Body of pancreas (tissue), 4 donors: ENCODE results near the gene DAO. TPM values are rescaled to one million over a fixed set of nuclear protein-coding genes. Genes with fewer than 3 reads are reported as not detected.

Source experiments
- ATAC-seq: fragments of 150-250 bp; one replicate; pipeline ENCODE4 v1.9.1; 2016
- DNase-seq, 4 donors: peaks; one replicate each; pipeline ENCODE4 v3.0.0-alpha.2; 2019
- H3K27ac ChIP-seq, 4 donors: fragments of 200-600 bp; sonication (generic); 1 replicate in 3 of 4; 2 replicates in 1 of 4; pipeline versions ENCODE4 v1.5.1 to v1.6.1; 2016 to 2019; ENCODE audit warnings: mild to moderate bottlenecking in 1 of 4, mixed read lengths in 1 of 4, moderate library complexity in 1 of 4
- H3K27me3 ChIP-seq, 2 donors: fragments of 200-600 bp; sonication (generic); one replicate each; pipeline ENCODE4 v1.6.0; 2016; ENCODE audit warnings: mild to moderate bottlenecking in 1 of 2
- H3K36me3 ChIP-seq, 2 donors: fragments of 200-600 bp; sonication (generic); replicated peaks in 1 of 2; 2 replicates each; pipeline ENCODE4 v1.5.1; 2016; ENCODE audit warnings: low read depth in 2 of 2; ENCODE audit not compliant: insufficient read depth in 1 of 2
- H3K4me1 ChIP-seq: fragments of 200-600 bp; sonication (generic); one replicate; pipeline ENCODE4 v1.6.0; 2016
- H3K4me3 ChIP-seq, 2 donors: fragments of 200-600 bp; sonication (generic); 1 replicate in 1 of 2; 2 replicates in 1 of 2; pipeline ENCODE4 v1.5.1; 2016 to 2019
- H3K9me3 ChIP-seq, 3 donors: fragments of 200-600 bp; sonication (generic); 1 replicate in 2 of 3; 2 replicates in 1 of 3; pipeline ENCODE4 v1.5.1; 2016
- CTCF ChIP-seq, 7 experiments: fragments of 450-650 bp in 4 of 7; fragments of 200-600 bp in 3 of 7; sonication (generic) in 3 of 7; IDR thresholded peaks; one replicate each; pipeline ENCODE4 v1.5.1; 2016 to 2019; ENCODE audit warnings: antibody characterized with exemption in 7 of 7
- POLR2A ChIP-seq, 3 donors: fragments of 450-650 bp; IDR thresholded peaks; one replicate each; pipeline ENCODE4 v1.6.1; 2016; ENCODE audit warnings: antibody characterized with exemption in 3 of 3, mild to moderate bottlenecking in 2 of 3
- WGBS, 2 donors: methylation state at CpG; one replicate each; pipeline ENCODE4 v1.1.5; 2017; 5-methylcytosine and 5-hydroxymethylcytosine counted together
- intact Hi-C: fragments of 100-400 bp; cut with DNase I; formaldehyde crosslinking; loops from one replicate; pipeline ENCODE4 v1.15.1; 2023
- total RNA-seq, 2 donors: library from RNA; depleted of rRNA; stranded (reverse); fragments of >200 nt; gene quantifications; one replicate each; pipeline ENCODE4 v1.1.0, GENCODE V29; 2016

The DAO gene
- total RNA-seq, 2 donors from 2014 or later, result not detected

DNA sequence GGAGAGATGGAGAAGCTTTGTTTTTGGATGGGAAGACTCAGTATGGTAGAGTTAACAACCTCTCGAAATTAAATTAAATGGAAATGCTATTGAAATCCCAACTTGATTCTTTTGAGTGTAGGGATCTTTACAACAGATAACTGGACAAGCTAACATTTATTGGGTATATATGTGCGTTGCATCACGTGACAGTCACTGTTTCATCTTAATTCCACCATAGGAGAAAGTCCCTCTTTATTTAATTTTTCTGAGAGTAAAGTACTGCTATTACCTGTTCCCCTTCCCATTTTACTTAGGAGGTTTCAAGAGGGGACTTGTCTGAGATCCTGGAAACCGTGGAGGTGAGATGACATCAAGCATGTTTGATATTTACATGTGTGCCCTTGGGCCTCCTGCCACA, 11.1 kb upstream of the DAO start:
- DNase-seq, result no peak
- peaks cover 13% of the 10 kb centered on the region for H3K4me1 ChIP-seq
- WGBS, 2 donors, result 80 to 82% methylated on average over 4 of the region's 4 CpGs
- H3K27ac ChIP-seq, result no peak overlapping the region
- no peak for TF ChIP-seq POLR2A (IDR thresholded peaks at IDR 0.05)
- TF ChIP-seq CTCF (IDR thresholded peaks at IDR 0.05), result no peak
- no peaks in the 10 kb centered on the region for H3K27me3 ChIP-seq
- ATAC-seq, result no peak
- H3K4me3 ChIP-seq, result no peak overlapping the region
- no peaks in the 10 kb centered on the region for H3K36me3 ChIP-seq
- H3K9me3 ChIP-seq, result no peaks in the 10 kb centered on the region
- intact Hi-C loops, result no loop called here

GRCh38 chr12:108875280-108875679, 4.6 kb upstream of the DAO start:
- TF ChIP-seq POLR2A (IDR thresholded peaks at IDR 0.05) (no peak), CTCF (IDR thresholded peaks at IDR 0.05) (no peak)
- Histone ChIP-seq H3K4me1 (peaks cover 13% of the 10 kb centered on the region), H3K27me3 (no peaks in the 10 kb centered on the region), H3K4me3 (no peak overlapping the region), H3K27ac (no peak overlapping the region), H3K36me3 (no peaks in the 10 kb centered on the region), H3K9me3 (no peaks in the 10 kb centered on the region)
- 36 to 42% methylated on average over 1 of the region's 1 CpG for WGBS, 2 donors
- ATAC-seq (no peak), DNase-seq (no peak)
- intact Hi-C loops, result no loop called here

- Histone ChIP-seq H3K27ac (no peak overlapping the region), H3K4me3 (no peak overlapping the region), H3K36me3 (no peaks in the 10 kb centered on the region), H3K4me1 (peaks cover 12% of the 10 kb centered on the region), H3K27me3 (no peaks in the 10 kb centered on the region), H3K9me3 (no peaks in the 10 kb centered on the region)
- no peak for ATAC-seq
- no peak for DNase-seq
- no peak for TF ChIP-seq CTCF (IDR thresholded peaks at IDR 0.05)
- no peak for TF ChIP-seq POLR2A (IDR thresholded peaks at IDR 0.05)
- intact Hi-C loops, result no loop called here
- WGBS, 2 donors, result 72 to 78% methylated on average over 3 of the region's 3 CpGs
Observed at GRCh38 chr12:108875682-108876361, 4.1 kb upstream of the DAO start.

- TF ChIP-seq CTCF (IDR thresholded peaks at IDR 0.05), result no peak
- TF ChIP-seq POLR2A (IDR thresholded peaks at IDR 0.05), result no peak
- no peak overlapping the region for H3K4me3 ChIP-seq
- WGBS, 2 donors, result 87 to 88% methylated on average over 3 of the region's 3 CpGs
- no peaks in the 10 kb centered on the region for H3K36me3 ChIP-seq
- H3K9me3 ChIP-seq, result no peaks in the 10 kb centered on the region
- DNase-seq (no peak), ATAC-seq (no peak)
- no peak overlapping the region for H3K27ac ChIP-seq
- H3K27me3 ChIP-seq, result no peaks in the 10 kb centered on the region
- peaks cover 5% of the 10 kb centered on the region for H3K4me1 ChIP-seq
- intact Hi-C loops, result no loop called here
Observed at GRCh38 chr12:108876550-108876949, 3.3 kb upstream of the DAO start.

GRCh38 chr12:108881953-108882352, 2.1 kb downstream of the DAO start:
- H3K9me3 ChIP-seq, result no peaks in the 10 kb centered on the region
- H3K27ac ChIP-seq, result no peak overlapping the region
- no peak for ATAC-seq
- H3K4me3 ChIP-seq, result no peak overlapping the region
- 56 to 59% methylated on average over 3 of the region's 3 CpGs for WGBS, 2 donors
- H3K27me3 ChIP-seq, result no peaks in the 10 kb centered on the region
- no peaks in the 10 kb centered on the region for H3K4me1 ChIP-seq
- TF ChIP-seq POLR2A (IDR thresholded peaks at IDR 0.05), result no peak
- no peak for TF ChIP-seq CTCF (IDR thresholded peaks at IDR 0.05)
- H3K36me3 ChIP-seq, result no peaks in the 10 kb centered on the region
- DNase-seq, result no peak
- intact Hi-C loops, result loop anchor here (10.0 kb wide), 1 partner anchor 213 kb away; the partner anchor contains the start of genes ALKBH2 and UNG
